ENCODE data around the gene C16orf82. TPM values are rescaled to one million over a fixed set of nuclear protein-coding genes. Genes with fewer than 3 reads are reported as not detected.

The C16orf82 gene
- total and polyA plus RNA-seq, 8 donors, result not detected

DNA sequence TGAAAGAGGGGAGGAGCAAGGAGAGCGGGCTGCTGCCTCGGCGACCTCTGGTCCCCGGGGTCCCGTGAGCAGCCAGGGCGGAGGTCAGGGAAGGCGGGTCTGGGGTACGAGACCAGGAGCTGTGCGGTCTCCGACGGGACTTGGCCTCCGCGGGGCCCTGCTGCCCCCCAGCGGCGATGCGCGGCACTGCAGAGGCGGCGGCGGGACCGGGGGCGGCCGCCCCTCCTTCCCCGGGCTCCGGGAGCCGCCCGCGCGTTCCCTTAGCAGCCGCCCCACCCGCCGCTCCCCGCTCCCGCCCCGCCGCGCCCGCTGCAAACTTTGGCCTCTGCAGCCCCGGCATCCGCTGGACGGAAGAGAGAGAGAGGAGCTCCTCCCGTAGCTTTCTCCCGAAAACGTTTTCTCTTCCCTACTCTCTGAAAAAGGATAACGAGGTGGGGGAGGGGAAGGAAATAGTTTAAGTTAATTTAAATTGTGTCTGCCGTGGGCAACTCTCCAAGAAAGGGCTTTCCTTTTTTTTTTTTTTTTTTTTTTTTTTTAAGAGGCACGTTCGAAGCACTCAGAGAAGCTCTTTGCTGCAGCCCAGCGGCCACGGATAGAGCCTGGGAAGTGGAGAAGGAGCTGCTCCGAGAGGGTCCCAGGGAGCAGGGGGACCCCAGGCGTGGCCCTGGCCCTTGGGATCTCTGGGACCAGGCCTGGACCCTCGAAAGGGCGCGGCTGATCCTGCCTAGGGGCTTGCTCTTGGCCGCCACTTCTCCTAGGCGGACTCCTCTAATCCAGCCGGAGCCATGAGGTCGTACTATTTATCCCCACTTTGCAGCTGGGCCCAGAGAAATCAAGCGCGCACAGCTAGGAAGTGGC, 43.2 kb downstream of the C16orf82 start:
- H3K4me3 ChIP-seq, result peak overlapping the region; percentile 21 to 41 (median 38)
- no peaks in the 10 kb centered on the region for H3K36me3 ChIP-seq
- no peaks in the 10 kb centered on the region for H3K9me3 ChIP-seq
- peaks cover 0 to 5% (median 0%) of the 10 kb centered on the region in 3 donors for H3K27me3 ChIP-seq
- WGBS, 5 donors, result 2 to 7% (median 4%) methylated on average over 31 to 61 of the region's 61 CpGs
- H3K4me1 ChIP-seq, result peaks cover 5 to 16% (median 14%) of the 10 kb centered on the region in 4 donors
- H3K27ac ChIP-seq, result peak overlapping the region in 2 of 5 donors; percentile 9 to 13
- intact Hi-C loops (cut with DNase I; ENCODE audit: low total_unique reads), result loop anchor here (5.0 kb wide), 1 partner anchor 1273 kb away; no protein-coding TSS in a partner anchor
- no peak for TF ChIP-seq POLR2AphosphoS5 (IDR thresholded peaks at IDR 0.05)
- TF ChIP-seq, protein P1, sequence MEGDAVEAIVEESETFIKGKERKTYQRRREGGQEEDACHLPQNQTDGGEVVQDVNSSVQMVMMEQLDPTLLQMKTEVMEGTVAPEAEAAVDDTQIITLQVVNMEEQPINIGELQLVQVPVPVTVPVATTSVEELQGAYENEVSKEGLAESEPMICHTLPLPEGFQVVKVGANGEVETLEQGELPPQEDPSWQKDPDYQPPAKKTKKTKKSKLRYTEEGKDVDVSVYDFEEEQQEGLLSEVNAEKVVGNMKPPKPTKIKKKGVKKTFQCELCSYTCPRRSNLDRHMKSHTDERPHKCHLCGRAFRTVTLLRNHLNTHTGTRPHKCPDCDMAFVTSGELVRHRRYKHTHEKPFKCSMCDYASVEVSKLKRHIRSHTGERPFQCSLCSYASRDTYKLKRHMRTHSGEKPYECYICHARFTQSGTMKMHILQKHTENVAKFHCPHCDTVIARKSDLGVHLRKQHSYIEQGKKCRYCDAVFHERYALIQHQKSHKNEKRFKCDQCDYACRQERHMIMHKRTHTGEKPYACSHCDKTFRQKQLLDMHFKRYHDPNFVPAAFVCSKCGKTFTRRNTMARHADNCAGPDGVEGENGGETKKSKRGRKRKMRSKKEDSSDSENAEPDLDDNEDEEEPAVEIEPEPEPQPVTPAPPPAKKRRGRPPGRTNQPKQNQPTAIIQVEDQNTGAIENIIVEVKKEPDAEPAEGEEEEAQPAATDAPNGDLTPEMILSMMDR (IDR thresholded peaks at IDR 0.05), result peak in 5 of 7 experiments; percentile 37 to 98 (median 81)
- no peak for TF ChIP-seq EP300 (IDR thresholded peaks at IDR 0.05)
- no peak for TF ChIP-seq POLR2A (IDR thresholded peaks at IDR 0.05)
- DNase-seq, result peak; percentile 75 to 92

DNA sequence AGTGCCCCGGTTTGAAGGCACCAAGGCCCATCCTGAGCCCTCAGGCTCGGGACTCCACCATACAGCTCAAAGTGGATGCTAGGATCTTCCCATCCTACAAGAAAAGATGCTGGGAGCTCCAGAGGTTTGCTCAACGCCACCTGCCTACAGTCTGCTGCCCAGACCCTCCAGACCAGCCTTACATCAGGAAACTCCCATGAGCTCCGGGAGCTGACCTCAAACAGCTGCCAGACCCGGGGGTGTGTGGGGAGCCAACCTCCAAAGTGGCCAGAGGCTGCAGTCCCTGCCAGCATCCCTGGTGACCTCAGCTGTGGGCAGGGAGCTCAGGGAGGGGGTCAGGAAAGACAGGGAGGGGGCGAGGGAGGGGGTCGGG, 43.8 kb downstream of the C16orf82 start:
- Histone ChIP-seq H3K27ac (peak overlapping the region in 1 of 5 donors; percentile 9), H3K4me3 (no peak overlapping the region), H3K9me3 (no peaks in the 10 kb centered on the region), H3K36me3 (no peaks in the 10 kb centered on the region), H3K4me1 (peaks cover 5 to 16% (median 14%) of the 10 kb centered on the region in 4 donors), H3K27me3 (peaks cover 0 to 5% (median 0%) of the 10 kb centered on the region in 3 donors)
- TF ChIP-seq, protein P1 (IDR thresholded peaks at IDR 0.05), result no peak
- no peak for TF ChIP-seq POLR2A (IDR thresholded peaks at IDR 0.05)
- TF ChIP-seq EP300 (IDR thresholded peaks at IDR 0.05), result no peak
- no peak for TF ChIP-seq POLR2AphosphoS5 (IDR thresholded peaks at IDR 0.05)
- intact Hi-C loops (cut with DNase I; ENCODE audit: low total_unique reads), result no loop called here
- DNase-seq, result peak in 1 of 2 donors; percentile 15
- WGBS, 5 donors, result 34 to 57% (median 44%) methylated on average over 4 to 7 of the region's 7 CpGs

DNA sequence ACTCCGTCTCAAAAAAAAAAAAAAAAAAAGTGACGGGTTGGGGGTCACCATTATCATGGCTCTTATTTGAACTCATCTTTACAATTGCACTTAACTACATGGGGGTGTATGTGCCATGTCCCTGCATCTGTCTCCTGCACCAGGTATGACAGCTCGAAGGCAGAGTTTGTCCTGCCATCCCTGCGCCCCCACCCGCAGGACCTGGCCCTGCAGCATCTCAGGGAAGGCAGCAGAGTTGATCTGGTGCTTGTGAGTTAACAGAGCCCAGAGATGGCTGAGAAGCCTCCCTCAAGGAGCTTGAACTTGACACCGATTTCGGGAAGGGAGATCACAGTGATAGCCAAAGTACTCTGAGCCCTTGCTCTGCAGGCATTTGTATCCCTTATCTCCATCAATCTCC, 44.8 kb downstream of the C16orf82 start:
- peaks cover 0 to 5% (median 0%) of the 10 kb centered on the region in 3 donors for H3K27me3 ChIP-seq
- no peak overlapping the region for H3K27ac ChIP-seq
- intact Hi-C loops (cut with DNase I; ENCODE audit: low total_unique reads), result no loop called here

DNA sequence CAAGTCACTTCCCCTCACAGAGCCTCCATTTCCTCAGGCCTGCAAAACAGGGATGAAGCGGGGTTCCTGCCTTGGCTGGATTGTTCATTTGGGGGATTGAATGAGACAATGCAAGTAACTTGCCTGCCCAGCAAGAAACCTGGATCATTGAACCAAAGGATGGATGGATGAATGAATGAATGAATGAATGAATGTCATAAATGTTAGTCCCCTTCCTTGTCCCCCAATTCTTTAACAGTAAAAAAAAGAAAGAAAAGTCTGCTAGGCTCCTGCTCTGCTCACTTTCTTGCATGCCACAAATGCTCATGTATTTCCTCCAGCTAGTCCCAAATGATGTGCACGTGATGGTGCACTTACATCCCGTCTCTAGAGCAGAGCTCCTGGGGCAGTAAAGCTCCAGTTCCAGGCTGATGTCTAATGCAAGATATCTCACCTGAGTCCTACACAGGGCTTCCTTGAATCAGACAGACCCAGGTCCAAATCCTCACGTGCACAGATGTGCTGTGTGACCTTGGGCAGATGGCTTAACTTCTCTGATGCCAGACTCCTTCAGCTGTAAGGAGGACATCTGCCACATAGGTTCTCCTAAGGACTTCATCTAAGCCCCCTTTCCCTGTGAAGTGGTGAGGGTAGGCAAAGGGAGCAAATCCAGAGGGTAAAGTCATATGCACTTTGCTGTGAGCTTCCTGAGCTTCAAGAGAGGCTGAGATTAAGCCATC, 45.5 kb downstream of the C16orf82 start:
- Histone ChIP-seq H3K4me3 (no peak overlapping the region), H3K27me3 (peaks cover 0 to 5% (median 0%) of the 10 kb centered on the region in 3 donors), H3K36me3 (no peaks in the 10 kb centered on the region), H3K27ac (no peak overlapping the region), H3K4me1 (peaks cover 5 to 16% (median 14%) of the 10 kb centered on the region in 4 donors), H3K9me3 (no peaks in the 10 kb centered on the region)
- no peak for DNase-seq
- intact Hi-C loops (cut with DNase I; ENCODE audit: low total_unique reads), result no loop called here
- 74 to 86% (median 80%) methylated on average over 4 of the region's 4 CpGs for WGBS, 5 donors
- TF ChIP-seq POLR2A (IDR thresholded peaks at IDR 0.05), result no peak
- TF ChIP-seq EP300 (IDR thresholded peaks at IDR 0.05), result no peak
- TF ChIP-seq POLR2AphosphoS5 (IDR thresholded peaks at IDR 0.05), result no peak
- TF ChIP-seq, protein P1 (IDR thresholded peaks at IDR 0.05), result no peak

More for the DNA sequence above, 44.8 kb downstream of the C16orf82 start:
- DNase-seq, result no peak
- Histone ChIP-seq H3K9me3 (no peaks in the 10 kb centered on the region), H3K4me3 (no peak overlapping the region), H3K36me3 (no peaks in the 10 kb centered on the region), H3K4me1 (peaks cover 5 to 16% (median 14%) of the 10 kb centered on the region in 4 donors)
- no peak for TF ChIP-seq POLR2A (IDR thresholded peaks at IDR 0.05)
- TF ChIP-seq EP300 (IDR thresholded peaks at IDR 0.05), result no peak
- TF ChIP-seq POLR2AphosphoS5 (IDR thresholded peaks at IDR 0.05), result no peak
- TF ChIP-seq, protein P1 (IDR thresholded peaks at IDR 0.05), result no peak
- 58 to 78% (median 72%) methylated on average over 7 of the region's 7 CpGs for WGBS, 5 donors

All from stomach (tissue), 9 donors.